Measurements from ENCODE around the gene MAP3K5. TPM values are rescaled to one million over a fixed set of nuclear protein-coding genes. Genes with fewer than 3 reads are reported as not detected.

MAP3K5 gene
- total RNA-seq, 1 donor from 2014 or later = 24.4 TPM

DNA sequence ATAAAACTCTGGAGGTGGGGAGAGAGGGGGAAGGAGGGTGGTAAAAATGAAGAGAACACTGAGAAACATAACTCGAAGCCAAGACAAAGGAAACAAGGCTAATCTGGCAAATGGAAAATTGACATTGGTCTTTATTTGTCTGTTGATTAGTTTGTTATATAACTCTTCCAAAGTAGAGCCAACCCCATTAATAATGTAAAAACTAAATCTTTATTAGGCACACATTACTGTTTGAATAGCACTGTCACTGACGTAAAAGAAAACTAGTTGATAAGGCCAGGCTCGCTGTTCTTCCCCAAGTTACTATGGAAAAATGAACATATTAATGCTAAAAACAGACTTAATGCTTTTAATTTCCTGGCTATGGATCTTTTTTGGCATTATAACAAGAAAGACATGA is 110.0 kb downstream of the MAP3K5 start:
- Mint-ChIP-seq H3K27me3 (no peaks in the 10 kb centered on the region), H3K27ac (no peak overlapping the region), H3K4me3 (no peak overlapping the region), H3K36me3 (ENCODE audit: low read depth) (peaks cover 37% of the 10 kb centered on the region), H3K9me3 (no peaks in the 10 kb centered on the region), H3K4me1 (no peaks in the 10 kb centered on the region)
- ATAC-seq (ENCODE audit: low read depth) (no peak), DNase-seq (no peak)
- CTCF ChIA-PET = interaction anchor here (1.5 kb wide), 1 partner anchor 110 kb away, joined by 4 read pairs; the partner anchor contains the start of gene MAP3K5
- POLR2A ChIA-PET = interaction anchor here (0.7 kb wide), 1 partner anchor 555 kb away, joined by 3 read pairs; no protein-coding TSS in a partner anchor
- intact Hi-C loops (cut with micrococcal nuclease) = loop anchor here (2.0 kb wide), 1 partner anchor 15 kb away; no protein-coding TSS in a partner anchor
- TF ChIP-seq, protein P1, sequence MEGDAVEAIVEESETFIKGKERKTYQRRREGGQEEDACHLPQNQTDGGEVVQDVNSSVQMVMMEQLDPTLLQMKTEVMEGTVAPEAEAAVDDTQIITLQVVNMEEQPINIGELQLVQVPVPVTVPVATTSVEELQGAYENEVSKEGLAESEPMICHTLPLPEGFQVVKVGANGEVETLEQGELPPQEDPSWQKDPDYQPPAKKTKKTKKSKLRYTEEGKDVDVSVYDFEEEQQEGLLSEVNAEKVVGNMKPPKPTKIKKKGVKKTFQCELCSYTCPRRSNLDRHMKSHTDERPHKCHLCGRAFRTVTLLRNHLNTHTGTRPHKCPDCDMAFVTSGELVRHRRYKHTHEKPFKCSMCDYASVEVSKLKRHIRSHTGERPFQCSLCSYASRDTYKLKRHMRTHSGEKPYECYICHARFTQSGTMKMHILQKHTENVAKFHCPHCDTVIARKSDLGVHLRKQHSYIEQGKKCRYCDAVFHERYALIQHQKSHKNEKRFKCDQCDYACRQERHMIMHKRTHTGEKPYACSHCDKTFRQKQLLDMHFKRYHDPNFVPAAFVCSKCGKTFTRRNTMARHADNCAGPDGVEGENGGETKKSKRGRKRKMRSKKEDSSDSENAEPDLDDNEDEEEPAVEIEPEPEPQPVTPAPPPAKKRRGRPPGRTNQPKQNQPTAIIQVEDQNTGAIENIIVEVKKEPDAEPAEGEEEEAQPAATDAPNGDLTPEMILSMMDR (IDR thresholded peaks at IDR 0.05) = no peak

- H3K27ac Mint-ChIP-seq = no peak overlapping the region
- H3K4me1 Mint-ChIP-seq = no peaks in the 10 kb centered on the region
- ChIA-PET POLR2A (no interaction called here), CTCF (no interaction called here)
- H3K4me3 Mint-ChIP-seq = no peak overlapping the region
- H3K9me3 Mint-ChIP-seq = peaks cover 6% of the 10 kb centered on the region
- TF ChIP-seq, protein P1 (IDR thresholded peaks at IDR 0.05) = no peak
- DNase-seq = no peak
- intact Hi-C loops (cut with micrococcal nuclease) = no loop called here
- no peak for ATAC-seq (ENCODE audit: low read depth)
- H3K27me3 Mint-ChIP-seq = no peaks in the 10 kb centered on the region
- H3K36me3 Mint-ChIP-seq (ENCODE audit: low read depth) = peaks cover 41% of the 10 kb centered on the region
These were observed 114.5 kb downstream of the MAP3K5 start for GRCh38 chr6:136677822-136678221.

- Mint-ChIP-seq H3K36me3 (ENCODE audit: low read depth) (peaks cover 38% of the 10 kb centered on the region), H3K4me1 (no peaks in the 10 kb centered on the region), H3K4me3 (no peak overlapping the region), H3K9me3 (peaks cover 6% of the 10 kb centered on the region), H3K27ac (no peak overlapping the region), H3K27me3 (no peaks in the 10 kb centered on the region)
- ChIA-PET CTCF (no interaction called here), POLR2A (interaction anchor here (1.2 kb wide), 1 partner anchor 18 kb away, joined by 3 read pairs; no protein-coding TSS in a partner anchor)
- TF ChIP-seq, protein P1 (IDR thresholded peaks at IDR 0.05) = no peak
- intact Hi-C loops (cut with micrococcal nuclease) = no loop called here
- ATAC-seq (ENCODE audit: low read depth) (no peak), DNase-seq (no peak)
These were observed 114.9 kb downstream of the MAP3K5 start for GRCh38 chr6:136677344-136677743.

- intact Hi-C loops (cut with micrococcal nuclease) = no loop called here
These were observed 116.2 kb downstream of the MAP3K5 start for GRCh38 chr6:136676075-136676474.

DNA sequence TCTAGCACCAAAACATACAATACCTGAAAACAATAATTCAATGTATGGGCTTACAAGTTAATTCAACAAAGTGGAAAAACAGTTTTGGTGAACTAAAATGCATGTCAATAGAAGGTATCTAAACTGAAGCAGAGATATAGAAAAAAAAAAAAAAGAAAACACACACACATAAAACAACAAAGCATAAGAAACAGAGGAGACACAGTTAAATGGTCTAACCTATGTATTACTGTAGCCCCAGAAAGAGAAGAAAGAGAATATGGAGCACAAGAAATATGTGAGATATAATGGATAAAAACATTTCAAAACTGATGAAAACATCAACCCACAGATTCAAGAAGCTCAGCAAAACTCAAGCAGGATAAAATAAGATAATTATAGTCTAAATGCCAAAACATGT is 118.7 kb downstream of the MAP3K5 start:
- Mint-ChIP-seq H3K4me3 (no peak overlapping the region), H3K27ac (no peak overlapping the region), H3K9me3 (peaks cover 6% of the 10 kb centered on the region), H3K36me3 (ENCODE audit: low read depth) (peaks cover 43% of the 10 kb centered on the region), H3K27me3 (no peaks in the 10 kb centered on the region), H3K4me1 (no peaks in the 10 kb centered on the region)
- TF ChIP-seq, protein P1 (IDR thresholded peaks at IDR 0.05) = no peak
- CTCF ChIA-PET = interaction anchor here (1.0 kb wide), 1 partner anchor 29 kb away, joined by 3 read pairs; no protein-coding TSS in a partner anchor
- DNase-seq (no peak), ATAC-seq (ENCODE audit: low read depth) (no peak)
- POLR2A ChIA-PET = interaction anchor here (0.7 kb wide), 1 partner anchor 33 kb away, joined by 6 read pairs; no protein-coding TSS in a partner anchor
- intact Hi-C loops (cut with micrococcal nuclease) = no loop called here

More at GRCh38 chr6:136676075-136676474, 116.2 kb downstream of the MAP3K5 start:
- Mint-ChIP-seq H3K4me3 (no peak overlapping the region), H3K36me3 (ENCODE audit: low read depth) (peaks cover 36% of the 10 kb centered on the region), H3K27ac (no peak overlapping the region), H3K27me3 (no peaks in the 10 kb centered on the region), H3K4me1 (no peaks in the 10 kb centered on the region), H3K9me3 (peaks cover 6% of the 10 kb centered on the region)
- ChIA-PET POLR2A (interaction anchor here (0.6 to 1.2 kb wide), 2 partner anchors 17 to 115 kb away, joined by 3 to 4 read pairs; no protein-coding TSS in a partner anchor), CTCF (interaction anchor here (1.5 kb wide), 1 partner anchor 116 kb away, joined by 4 read pairs; the partner anchor contains the start of gene MAP3K5)
- DNase-seq (no peak), ATAC-seq (ENCODE audit: low read depth) (no peak)
- TF ChIP-seq, protein P1 (IDR thresholded peaks at IDR 0.05) = no peak
